GM18502 (cell line): Measurements from ENCODE around the gene XRCC4.
A peak's percentile ranks its signal among the peaks of the same experiment; 100 is the strongest.

Source experiments
- ATAC-seq: cut with Tn5 transposase; IDR thresholded peaks from one replicate; pipeline ENCODE4 v1.9.1; 2021; ENCODE audit warnings: mild to moderate bottlenecking; ENCODE audit not compliant: unreplicated experiment, poor library complexity

Gene XRCC4

GRCh38 chr5:83169571-83170337, 92.4 kb downstream of the XRCC4 start:
- ATAC-seq: no peak

GRCh38 chr5:83172011-83172410, 94.7 kb downstream of the XRCC4 start:
- ATAC-seq: no peak

DNA sequence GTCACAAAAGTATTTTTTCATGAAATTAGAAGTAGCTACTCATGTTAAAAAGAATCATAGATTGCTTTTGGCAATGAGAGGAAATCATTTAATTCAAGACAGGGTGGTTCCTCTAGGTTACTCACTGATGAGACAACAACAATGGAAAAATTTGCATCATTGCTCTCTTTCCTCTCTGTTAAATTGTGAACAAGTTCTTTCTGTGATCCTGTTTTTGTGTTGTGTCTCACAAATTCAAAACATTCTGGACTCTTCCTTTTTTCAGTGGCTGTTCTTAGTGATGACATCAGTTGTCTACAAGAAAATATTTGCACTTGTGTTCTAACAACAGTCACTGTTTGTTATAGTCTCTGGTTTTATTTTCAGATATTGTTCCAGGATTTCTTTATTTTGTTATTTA, 95.3 kb downstream of the XRCC4 start:
- no peak for ATAC-seq

- ATAC-seq: no peak
These were observed 96.5 kb downstream of the XRCC4 start for GRCh38 chr5:83173826-83174225.

GRCh38 chr5:83177803-83178202, 100.5 kb downstream of the XRCC4 start:
- no peak for ATAC-seq

DNA sequence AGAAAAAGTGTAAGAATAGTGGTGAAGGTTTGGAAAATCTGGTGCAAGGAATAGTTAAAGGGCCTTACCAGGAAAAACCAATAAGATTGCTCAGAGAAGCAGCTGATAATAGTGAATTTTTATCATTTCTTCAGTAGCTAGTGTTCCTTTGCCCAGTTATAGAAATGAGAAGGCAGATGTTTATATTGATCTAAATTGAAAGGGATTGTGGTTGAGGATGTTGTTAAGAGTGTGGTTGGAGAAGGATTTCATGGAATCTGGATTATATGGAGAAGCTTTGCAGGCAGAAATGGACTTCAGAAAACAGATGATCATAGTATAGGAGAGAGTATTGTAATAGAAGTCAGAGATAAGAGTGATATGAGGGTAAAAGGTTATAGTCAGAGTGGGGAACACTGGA, 102.6 kb downstream of the XRCC4 start:
- ATAC-seq: no peak

DNA sequence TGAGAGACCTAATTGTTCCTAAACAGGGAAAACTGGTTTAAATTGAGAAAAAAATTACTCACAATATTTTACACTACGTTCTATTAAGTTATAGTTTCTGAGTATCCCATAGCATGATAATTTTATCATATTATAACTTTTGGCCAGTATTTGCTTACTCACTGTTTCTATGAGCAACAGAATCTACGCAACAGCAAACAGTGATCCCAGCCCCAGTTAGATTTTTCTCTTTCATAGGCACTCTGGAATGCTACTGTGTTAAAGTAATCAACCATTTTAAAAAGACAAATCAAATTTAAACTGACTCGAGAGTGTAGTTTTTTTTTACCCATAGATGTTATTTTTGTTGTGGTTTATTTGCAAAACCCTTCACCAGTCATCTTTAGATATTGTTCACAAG, 107.2 kb downstream of the XRCC4 start:
- ATAC-seq: no peak

GRCh38 chr5:83192947-83193346, 115.6 kb downstream of the XRCC4 start:
- ATAC-seq: no peak

DNA sequence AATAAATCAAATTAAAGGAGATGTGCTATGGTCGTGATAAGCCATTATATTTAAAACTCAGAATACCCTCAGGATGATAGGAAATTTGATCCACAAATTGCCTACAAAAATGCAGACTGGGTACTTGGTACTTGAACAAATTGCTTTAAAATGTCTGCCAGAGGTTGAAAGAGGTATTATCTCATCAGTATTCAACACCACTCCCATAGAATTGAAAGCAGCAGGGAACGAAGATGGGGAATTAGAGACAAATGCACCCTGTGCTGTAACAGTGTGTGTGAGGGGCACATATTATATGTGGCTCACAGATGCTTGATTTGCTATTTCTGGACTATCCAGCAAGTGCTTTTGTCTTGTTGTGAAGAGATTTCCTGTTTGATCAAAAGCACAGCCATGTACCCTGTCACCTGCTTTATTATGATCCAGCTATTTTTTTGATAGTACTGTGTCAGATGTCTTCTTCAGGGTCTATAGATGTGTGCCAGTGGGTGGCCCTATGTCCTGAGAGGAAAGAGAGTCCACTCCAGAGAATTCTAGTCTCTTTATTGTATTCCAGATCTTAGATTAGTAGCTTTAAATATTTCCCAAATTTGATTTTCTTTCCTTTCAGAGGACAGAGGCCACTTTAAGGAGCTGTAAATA, 120.1 kb downstream of the XRCC4 start:
- no peak for ATAC-seq

DNA sequence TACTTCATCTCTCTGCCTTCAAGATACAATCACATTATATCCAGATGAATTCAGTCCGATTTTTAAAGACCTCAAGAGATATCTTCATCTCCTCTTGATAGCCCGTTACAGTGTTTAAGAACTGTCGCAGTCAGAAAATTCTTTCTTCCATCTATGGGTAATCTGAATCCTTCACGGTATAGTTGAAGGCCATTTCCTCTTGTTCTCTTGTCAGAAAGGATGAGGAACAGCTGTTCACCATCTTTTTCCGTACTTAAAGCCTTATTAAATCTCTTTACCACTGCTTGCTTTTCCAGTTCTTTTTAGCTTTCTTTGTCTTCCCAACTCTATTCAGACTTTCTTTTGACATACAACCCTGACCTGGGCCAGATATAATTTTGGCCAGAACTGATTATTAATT, 121.8 kb downstream of the XRCC4 start:
- no peak for ATAC-seq

- peak; percentile 67 for ATAC-seq
These were observed 127.3 kb downstream of the XRCC4 start for GRCh38 chr5:83204651-83205050.

GRCh38 chr5:83209963-83210362, 132.6 kb downstream of the XRCC4 start:
- ATAC-seq: no peak

DNA sequence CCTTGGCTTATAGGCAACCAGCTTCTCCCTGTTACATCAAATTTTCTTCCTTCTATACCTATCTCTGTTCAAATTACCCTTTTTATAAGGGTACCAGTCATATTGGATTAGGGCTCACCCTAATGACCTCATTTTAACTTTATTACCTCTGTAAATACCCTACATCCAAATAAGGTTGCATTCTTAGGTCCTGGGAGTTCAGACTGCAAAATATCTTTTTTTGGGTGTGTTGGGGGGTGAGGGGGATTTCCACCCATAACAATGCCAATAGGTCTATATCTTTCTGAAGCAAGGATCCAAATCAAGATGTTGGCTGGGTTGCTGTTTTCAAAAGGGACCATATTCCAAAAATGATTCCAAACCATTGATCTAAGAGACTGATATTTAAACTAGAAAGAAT, 141.7 kb downstream of the XRCC4 start:
- no peak for ATAC-seq

- no peak for ATAC-seq
These were observed 142.1 kb downstream of the XRCC4 start for GRCh38 chr5:83219495-83219894.

DNA sequence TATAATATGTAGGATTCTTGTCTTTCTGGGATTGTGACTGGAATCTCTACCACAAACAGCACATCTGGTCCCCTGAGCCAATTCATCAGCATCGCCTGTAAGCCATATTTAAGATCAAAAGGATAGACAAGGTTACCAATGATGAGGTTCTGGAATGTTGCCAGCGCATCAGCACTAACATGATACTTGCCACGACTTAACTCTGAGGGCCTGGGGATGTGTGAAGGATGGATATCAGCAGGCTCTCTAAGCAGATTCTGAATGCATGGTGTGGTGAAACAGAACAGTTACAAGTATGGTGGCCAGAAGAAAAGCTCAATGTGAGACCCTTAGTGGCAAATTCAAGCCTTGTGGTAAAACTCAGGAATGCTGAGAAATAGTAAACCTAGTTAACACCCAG, 143.0 kb downstream of the XRCC4 start:
- no peak for ATAC-seq

DNA sequence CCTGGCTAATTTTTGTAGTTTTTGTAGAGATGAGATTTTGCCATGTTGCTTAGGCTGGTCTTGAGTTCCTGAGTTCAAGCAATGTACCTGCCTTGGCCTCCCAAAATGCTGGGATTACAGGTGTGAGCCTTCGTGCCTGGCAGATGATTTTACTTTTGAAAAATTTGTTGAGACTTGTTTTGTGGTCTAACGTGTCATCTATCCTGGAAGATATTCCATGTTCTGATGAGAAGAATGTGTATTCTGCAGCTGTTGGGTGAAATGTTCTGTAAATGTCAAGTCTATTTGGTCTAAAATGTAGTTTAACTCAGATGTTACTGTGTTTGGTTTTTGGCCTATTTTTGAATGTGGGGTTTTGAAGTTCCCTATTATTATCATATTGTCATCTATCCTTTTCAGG, 145.6 kb downstream of the XRCC4 start:
- no peak for ATAC-seq

DNA sequence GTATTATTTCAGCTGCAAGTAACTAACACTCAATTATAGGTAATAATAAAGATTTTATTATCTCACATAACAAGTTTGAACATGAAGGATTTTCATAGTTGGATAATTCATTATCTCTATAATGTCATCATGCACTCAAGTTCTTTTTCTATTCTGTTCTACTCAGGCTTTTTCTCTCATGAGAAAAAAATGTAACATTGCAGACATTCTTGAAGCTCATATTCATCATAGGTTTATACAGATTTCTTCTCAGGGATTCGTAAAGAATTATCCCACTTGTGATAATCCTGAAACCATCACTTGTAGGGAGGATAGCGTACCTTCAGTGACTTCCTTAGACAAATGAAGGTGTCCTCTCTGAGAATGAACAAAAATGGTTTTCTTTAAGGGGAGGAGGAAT, 150.3 kb downstream of the XRCC4 start:
- no peak for ATAC-seq

DNA sequence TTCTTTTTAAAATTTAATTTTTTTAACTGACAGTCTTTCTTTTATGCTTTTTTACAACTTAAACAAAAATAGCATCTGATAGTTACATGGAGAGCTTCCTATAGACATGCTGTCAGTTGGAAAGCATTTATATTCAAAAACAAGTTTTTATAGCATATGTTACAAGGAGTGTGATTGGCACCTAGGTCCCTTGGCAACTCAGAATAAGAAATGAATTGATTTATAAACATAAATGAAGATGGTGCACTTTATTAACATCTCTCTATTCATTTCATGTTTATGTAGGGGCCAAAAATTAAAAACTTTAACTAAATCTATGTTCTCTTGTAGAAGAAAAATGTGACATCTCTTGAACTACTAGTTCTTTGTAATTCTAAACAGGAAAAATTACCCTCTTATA, 153.2 kb downstream of the XRCC4 start:
- ATAC-seq: no peak

DNA sequence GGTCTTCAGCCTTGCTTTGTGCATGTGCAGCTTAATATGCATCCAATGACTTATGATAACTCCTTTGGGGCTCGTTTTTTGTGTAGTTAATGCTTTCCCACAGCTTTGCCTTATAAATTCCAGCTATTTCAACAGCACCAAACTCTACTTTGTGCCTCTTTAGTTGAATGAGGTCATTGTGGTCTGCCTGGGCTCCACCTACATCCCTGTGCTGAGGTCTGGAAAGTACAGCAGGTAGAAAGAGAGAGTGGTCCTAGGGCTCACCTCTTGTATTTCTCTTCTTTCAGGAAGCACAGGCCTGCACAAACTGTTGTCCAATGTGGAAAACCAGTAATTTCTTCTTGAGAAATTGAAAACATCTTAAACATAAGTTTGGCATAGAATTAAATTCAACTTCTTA, 167.2 kb downstream of the XRCC4 start:
- no peak for ATAC-seq

DNA sequence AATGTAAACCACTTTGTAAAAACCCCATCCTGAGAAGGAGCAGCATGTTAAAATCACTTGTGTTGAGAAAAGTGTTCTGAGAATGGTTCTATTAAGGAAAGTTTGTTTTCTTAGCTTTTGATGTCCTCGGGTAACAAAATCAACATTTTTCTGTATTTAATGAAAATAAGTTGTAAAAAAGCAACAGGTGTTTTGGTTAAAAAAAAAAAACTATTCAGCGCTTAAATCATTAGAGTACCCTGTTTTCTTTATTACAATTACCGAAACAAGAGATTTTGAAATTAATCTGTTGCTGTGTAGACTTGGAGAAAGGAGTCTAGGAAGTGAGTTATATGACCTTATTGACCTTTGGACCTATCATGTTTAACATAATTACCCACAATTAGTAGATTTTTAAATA, 167.7 kb downstream of the XRCC4 start:
- no peak for ATAC-seq

- ATAC-seq: no peak
These were observed 168.7 kb downstream of the XRCC4 start for GRCh38 chr5:83246071-83246470.

DNA sequence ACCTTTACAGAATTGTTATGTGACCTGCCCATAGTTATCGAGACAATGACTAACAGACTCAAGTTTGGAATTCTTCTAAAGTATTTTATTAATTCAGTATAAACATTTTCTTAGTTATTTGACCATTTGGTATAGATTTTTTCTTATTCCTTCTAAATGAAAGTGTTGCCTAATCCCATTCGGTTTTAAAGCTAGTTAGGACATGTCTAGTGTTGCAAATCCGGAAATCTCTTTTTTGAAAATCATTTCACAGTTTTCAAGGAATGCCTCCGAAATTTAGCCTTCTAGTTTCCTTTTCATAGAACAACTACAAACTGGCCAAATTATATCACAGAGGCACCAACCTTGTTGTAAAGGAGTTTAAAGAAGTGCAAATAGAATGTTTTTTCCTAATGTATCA, 171.8 kb downstream of the XRCC4 start:
- no peak for ATAC-seq
